Neural cell (in vitro differentiated cells): ENCODE results near the gene DNAJC6. TPM values are rescaled to one million over a fixed set of nuclear protein-coding genes. Genes with fewer than 3 reads are reported as not detected.

Source experiments
- H2AFZ ChIP-seq: fragments of 200-600, 300-800 bp; sonication (generic), shearing (Covaris generic); 2 replicates; pipeline ENCODE4 v1.6.0; 2014; ENCODE audit warnings: low read depth, mild to moderate bottlenecking, antibody characterized with exemption, low read length, moderate library complexity
- H3F3A ChIP-seq: fragments of 200-600 bp; shearing (Covaris generic); 2 replicates; pipeline ENCODE4 v1.6.1; 2016; ENCODE audit warnings: mild to moderate bottlenecking, moderate library complexity, mixed read lengths, antibody characterized with exemption, low read length; ENCODE audit not compliant: insufficient read depth, poor library complexity, severe bottlenecking
- H3K27ac ChIP-seq: fragments of 200-600, 300-800 bp; sonication (generic), shearing (Covaris generic); 2 replicates; pipeline ENCODE4 v1.5.1; 2014; ENCODE audit warnings: mild to moderate bottlenecking, low read length, moderate library complexity
- H3K27me3 ChIP-seq: fragments of 300-800, 200-600 bp; sonication (generic), shearing (Covaris generic); 2 replicates; pipeline ENCODE4 v1.6.0; 2014; ENCODE audit warnings: mild to moderate bottlenecking, low read depth, low read length, moderate library complexity; ENCODE audit not compliant: insufficient read depth
- H3K36me3 ChIP-seq: fragments of 300-800, 200-600 bp; sonication (generic), shearing (Covaris generic); 2 replicates; pipeline ENCODE4 v1.5.1; 2014; ENCODE audit warnings: mild to moderate bottlenecking, antibody characterized with exemption, low read length, moderate library complexity; ENCODE audit not compliant: insufficient read depth
- H3K4me2 ChIP-seq: fragments of 300-800, 200-600 bp; sonication (generic), shearing (Covaris generic); 2 replicates; pipeline ENCODE4 v1.6.0; 2014; ENCODE audit warnings: mild to moderate bottlenecking, low read length
- H3K4me3 ChIP-seq: fragments of 300-800, 200-600 bp; sonication (generic), shearing (Covaris generic); 2 replicates; pipeline ENCODE4 v1.5.1; 2014; ENCODE audit warnings: mild to moderate bottlenecking, low read length, moderate library complexity
- H3K79me2 ChIP-seq: fragments of 200-600 bp; shearing (Covaris generic); replicated peaks from 2 replicates; pipeline ENCODE4 v1.6.0; 2014; ENCODE audit warnings: mild to moderate bottlenecking, low read length, moderate library complexity; ENCODE audit not compliant: insufficient read depth
- H3K9ac ChIP-seq: fragments of 300-800, 200-600 bp; sonication (generic), shearing (Covaris generic); 2 replicates; pipeline ENCODE4 v1.6.1; 2016; ENCODE audit warnings: mild to moderate bottlenecking, low read length, mixed read lengths
- H3K9me2 ChIP-seq: fragments of 200-600 bp; shearing (Covaris generic); 2 replicates; pipeline ENCODE4 v1.6.1; 2016; ENCODE audit warnings: mild to moderate bottlenecking, low read length, mixed read lengths; ENCODE audit not compliant: insufficient read depth
- H3K9me3 ChIP-seq: fragments of 200-600, 300-800 bp; sonication (generic), shearing (Covaris generic); 2 replicates; pipeline ENCODE4 v1.6.1; 2016; ENCODE audit warnings: mild to moderate bottlenecking, mixed run types, low read length, moderate library complexity, mixed read lengths
- H4K20me1 ChIP-seq: fragments of 200-600 bp; shearing (Covaris generic); 2 replicates; pipeline ENCODE4 v1.6.1; 2016; ENCODE audit warnings: mild to moderate bottlenecking, mixed run types; ENCODE audit not compliant: insufficient read depth
- CTCF ChIP-seq: fragments of 450-650 bp; IDR thresholded peaks from 2 replicates; pipeline ENCODE4 v1.5.1; 2014; ENCODE audit warnings: antibody characterized with exemption, mild to moderate bottlenecking, moderate library complexity; ENCODE audit not compliant: poor library complexity, severe bottlenecking
- EP300 ChIP-seq: fragments of 450-650 bp; conservative IDR thresholded peaks from 2 replicates; pipeline ENCODE4 v1.6.1; 2014; ENCODE audit warnings: antibody characterized with exemption, mild to moderate bottlenecking, moderate library complexity; ENCODE audit not compliant: poor library complexity, severe bottlenecking
- EZH2 ChIP-seq: fragments of 200-600, 300-800 bp; shearing (Covaris generic), sonication (generic); IDR thresholded peaks from 2 replicates; pipeline ENCODE4 v1.6.1; 2014; ENCODE audit warnings: antibody characterized with exemption, low read length, borderline replicate concordance, mild to moderate bottlenecking; ENCODE audit not compliant: insufficient read depth, poor library complexity, severe bottlenecking
- MXI1 ChIP-seq: fragments of 450-650 bp; conservative IDR thresholded peaks from 2 replicates; pipeline ENCODE4 v1.6.1; 2014; ENCODE audit warnings: antibody characterized with exemption, mild to moderate bottlenecking; ENCODE audit not compliant: poor library complexity, severe bottlenecking
- POLR2AphosphoS5 ChIP-seq: IDR thresholded peaks from 2 replicates; pipeline ENCODE4 v1.6.1; 2012
- RAD21 ChIP-seq: fragments of 450-650 bp; conservative IDR thresholded peaks from 2 replicates; pipeline ENCODE4 v1.6.1; 2014; ENCODE audit warnings: antibody characterized with exemption, mild to moderate bottlenecking, moderate library complexity
- REST ChIP-seq: IDR thresholded peaks from 2 replicates; pipeline ENCODE4 v1.6.1; 2012; ENCODE audit warnings: borderline replicate concordance
- SMC3 ChIP-seq: fragments of 450-650 bp; conservative IDR thresholded peaks from 2 replicates; pipeline ENCODE4 v1.6.1; 2014; ENCODE audit warnings: antibody characterized with exemption, mild to moderate bottlenecking, moderate library complexity; ENCODE audit not compliant: poor library complexity
- TAF1 ChIP-seq: IDR thresholded peaks from 2 replicates; pipeline ENCODE4 v1.6.1; 2012; ENCODE audit warnings: low read depth
- polyA plus RNA-seq: library from polyadenylated mRNA; depleted of rRNA; stranded (reverse); fragments of >200 nt; gene quantifications from 2 replicates; pipeline ENCODE4 v1.2.3, GENCODE V29; 2014

The DNAJC6 gene
- polyA plus RNA-seq, 1 donor from 2014 or later = 47.1 TPM

- no peak overlapping the region for H3K27ac ChIP-seq
- no peak overlapping the region for H2AFZ ChIP-seq
- no peak overlapping the region for H3K4me2 ChIP-seq
- H3K9me2 ChIP-seq = no peaks in the 10 kb centered on the region
- no peaks in the 10 kb centered on the region for H3K36me3 ChIP-seq
- H3F3A ChIP-seq = no peaks in the 10 kb centered on the region
- H4K20me1 ChIP-seq = no peaks in the 10 kb centered on the region
- no peaks in the 10 kb centered on the region for H3K79me2 ChIP-seq
- no peak for TF ChIP-seq SMC3
- H3K4me3 ChIP-seq = no peak overlapping the region
- no peaks in the 10 kb centered on the region for H3K27me3 ChIP-seq
- no peaks in the 10 kb centered on the region for H3K9me3 ChIP-seq
- H3K9ac ChIP-seq = no peak overlapping the region
Measured at GRCh38 chr1:65368403-65368802, 59.1 kb downstream of the DNAJC6 start.

- no peak overlapping the region for H2AFZ ChIP-seq
- H3K27me3 ChIP-seq = no peaks in the 10 kb centered on the region
- no peaks in the 10 kb centered on the region for H4K20me1 ChIP-seq
- no peaks in the 10 kb centered on the region for H3K9me3 ChIP-seq
- H3K79me2 ChIP-seq = no peaks in the 10 kb centered on the region
- H3K36me3 ChIP-seq = no peaks in the 10 kb centered on the region
- no peaks in the 10 kb centered on the region for H3K9me2 ChIP-seq
- H3K4me2 ChIP-seq = no peak overlapping the region
- no peak overlapping the region for H3K4me3 ChIP-seq
- TF ChIP-seq RAD21 (no peak), MXI1 (no peak), EP300 (no peak), CTCF (no peak), REST (no peak), SMC3 (no peak), EZH2 (no peak), TAF1 (no peak), POLR2AphosphoS5 (no peak)
- no peaks in the 10 kb centered on the region for H3F3A ChIP-seq
- no peak overlapping the region for H3K27ac ChIP-seq
- H3K9ac ChIP-seq = no peak overlapping the region
Measured at GRCh38 chr1:65371544-65371943, 62.2 kb downstream of the DNAJC6 start.

GRCh38 chr1:65372557-65372956 is 63.2 kb downstream of the DNAJC6 start:
- Histone ChIP-seq H3K9me3 (no peaks in the 10 kb centered on the region), H3K79me2 (no peaks in the 10 kb centered on the region), H4K20me1 (no peaks in the 10 kb centered on the region), H3K9me2 (no peaks in the 10 kb centered on the region), H3K27me3 (no peaks in the 10 kb centered on the region), H3K4me3 (no peak overlapping the region), H3K27ac (no peak overlapping the region), H3K36me3 (no peaks in the 10 kb centered on the region), H3F3A (no peaks in the 10 kb centered on the region), H2AFZ (no peak overlapping the region), H3K4me2 (no peak overlapping the region), H3K9ac (no peak overlapping the region)
- TF ChIP-seq EP300 = no peak
- TF ChIP-seq SMC3 = no peak
- no peak for TF ChIP-seq POLR2AphosphoS5
- TF ChIP-seq CTCF = no peak
- TF ChIP-seq REST = no peak
- no peak for TF ChIP-seq EZH2
- TF ChIP-seq RAD21 = no peak
- no peak for TF ChIP-seq TAF1
- no peak for TF ChIP-seq MXI1
